GM21526 (cell line): ENCODE results near the gene KPNA2.
"Not testable (repeated sequence)": the region's sequence is repeated elsewhere in the genome, so short reads cannot be mapped to it uniquely, and the experiment has no call there.

Experiments
- ATAC-seq: cut with Tn5 transposase; IDR thresholded peaks from one replicate; pipeline ENCODE4 v1.9.1; 2021; ENCODE audit warnings: moderate library complexity; ENCODE audit not compliant: unreplicated experiment, low FRiP score

KPNA2 gene

GRCh38 chr17:68054296-68054900 is 18.9 kb downstream of the KPNA2 start:
- ATAC-seq = no peak

- ATAC-seq = no peak
Measured at GRCh38 chr17:68057531-68057952, 22.0 kb downstream of the KPNA2 start.

- ATAC-seq = no peak
Measured at GRCh38 chr17:68060336-68060735, 24.8 kb downstream of the KPNA2 start.

- no peak for ATAC-seq
Measured at GRCh38 chr17:68061512-68062313, 26.2 kb downstream of the KPNA2 start.

- not testable (repeated sequence) for ATAC-seq
Measured at GRCh38 chr17:68065366-68065765, 29.8 kb downstream of the KPNA2 start.

- not testable (repeated sequence) for ATAC-seq
Measured at GRCh38 chr17:68068512-68068911, 33.0 kb downstream of the KPNA2 start.

GRCh38 chr17:68070582-68071444 is 35.3 kb downstream of the KPNA2 start:
- not testable (repeated sequence) for ATAC-seq

GRCh38 chr17:68074279-68074678 is 38.7 kb downstream of the KPNA2 start:
- no peak for ATAC-seq

GRCh38 chr17:68075953-68076607 is 40.5 kb downstream of the KPNA2 start:
- ATAC-seq = not testable (repeated sequence)

- ATAC-seq = not testable (repeated sequence)
Measured at GRCh38 chr17:68077498-68077897, 42.0 kb downstream of the KPNA2 start.

- no peak for ATAC-seq
Measured at GRCh38 chr17:68080411-68081150, 45.0 kb downstream of the KPNA2 start.

- ATAC-seq = not testable (repeated sequence)
Measured at GRCh38 chr17:68081305-68082265, 46.0 kb downstream of the KPNA2 start.

- no peak for ATAC-seq
Measured at GRCh38 chr17:68085771-68086381, 50.3 kb downstream of the KPNA2 start.

- not testable (repeated sequence) for ATAC-seq
Measured at GRCh38 chr17:68086666-68087065, 51.1 kb downstream of the KPNA2 start.

GRCh38 chr17:68087131-68087623 is 51.6 kb downstream of the KPNA2 start:
- ATAC-seq = not testable (repeated sequence)

GRCh38 chr17:68087851-68088250 is 52.3 kb downstream of the KPNA2 start:
- ATAC-seq = no peak

GRCh38 chr17:68089881-68090280 is 54.3 kb downstream of the KPNA2 start:
- no peak for ATAC-seq

GRCh38 chr17:68094481-68095078 is 59.0 kb downstream of the KPNA2 start:
- ATAC-seq = no peak
